Measurements from ENCODE around the gene HOXD11. TPM values are rescaled to one million over a fixed set of nuclear protein-coding genes. Genes with fewer than 3 reads are reported as not detected.

Gene HOXD11
- total RNA-seq, 1 donor from 2014 or later: not detected

DNA sequence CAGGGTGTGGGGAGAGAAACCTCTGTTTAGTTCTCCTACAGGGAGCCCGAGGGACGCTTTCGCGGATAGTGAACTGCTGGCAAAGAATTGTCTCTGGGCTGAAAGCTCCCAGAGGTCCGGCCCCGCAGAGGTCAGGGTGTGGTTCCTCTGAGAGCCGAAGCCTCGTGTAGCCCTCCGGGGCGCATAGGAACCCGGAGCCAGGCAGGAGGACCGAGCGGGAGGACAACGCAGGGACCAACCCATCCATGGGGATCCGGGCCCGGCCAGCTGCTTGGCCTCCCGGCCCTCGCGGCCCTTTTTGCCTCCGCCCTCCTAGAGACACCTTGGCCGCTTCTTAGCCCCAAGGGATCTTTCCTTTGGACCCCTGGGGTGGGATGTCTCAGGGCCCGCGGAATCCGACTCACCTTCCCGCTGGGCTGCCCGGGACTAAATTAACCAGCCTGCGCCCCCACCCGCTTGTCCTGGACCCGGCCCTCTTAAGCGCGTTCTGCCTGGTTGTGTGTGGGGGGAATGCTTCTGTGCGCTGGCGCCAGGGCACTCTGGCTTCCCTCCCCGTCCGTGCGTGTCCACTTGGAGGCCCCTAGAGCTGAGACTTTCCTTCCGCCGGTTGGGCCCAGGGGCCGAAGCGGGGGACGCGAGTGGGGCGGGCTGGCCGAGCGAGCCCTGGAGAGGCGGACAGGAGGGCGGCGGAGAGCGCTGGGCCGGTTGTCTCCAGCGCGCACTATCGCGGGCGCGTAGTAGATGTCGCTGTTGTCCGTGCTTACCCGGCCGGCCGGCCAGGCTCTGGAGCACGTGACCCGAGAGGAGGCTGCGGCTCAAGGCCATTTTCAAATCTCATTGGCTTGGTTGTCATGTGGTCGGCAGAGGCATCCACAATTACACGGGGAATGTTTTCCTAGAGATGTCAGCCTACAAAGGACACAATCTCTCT is 9.1 kb downstream of the HOXD11 start, which contains the start of gene HOXD10:
Gene HOXD10, plus strand, starts transcription at position 896 of the 931 bp plus-strand sequence. CDS start 56 bp downstream, outside the sequence.
- TF ChIP-seq, protein P1, sequence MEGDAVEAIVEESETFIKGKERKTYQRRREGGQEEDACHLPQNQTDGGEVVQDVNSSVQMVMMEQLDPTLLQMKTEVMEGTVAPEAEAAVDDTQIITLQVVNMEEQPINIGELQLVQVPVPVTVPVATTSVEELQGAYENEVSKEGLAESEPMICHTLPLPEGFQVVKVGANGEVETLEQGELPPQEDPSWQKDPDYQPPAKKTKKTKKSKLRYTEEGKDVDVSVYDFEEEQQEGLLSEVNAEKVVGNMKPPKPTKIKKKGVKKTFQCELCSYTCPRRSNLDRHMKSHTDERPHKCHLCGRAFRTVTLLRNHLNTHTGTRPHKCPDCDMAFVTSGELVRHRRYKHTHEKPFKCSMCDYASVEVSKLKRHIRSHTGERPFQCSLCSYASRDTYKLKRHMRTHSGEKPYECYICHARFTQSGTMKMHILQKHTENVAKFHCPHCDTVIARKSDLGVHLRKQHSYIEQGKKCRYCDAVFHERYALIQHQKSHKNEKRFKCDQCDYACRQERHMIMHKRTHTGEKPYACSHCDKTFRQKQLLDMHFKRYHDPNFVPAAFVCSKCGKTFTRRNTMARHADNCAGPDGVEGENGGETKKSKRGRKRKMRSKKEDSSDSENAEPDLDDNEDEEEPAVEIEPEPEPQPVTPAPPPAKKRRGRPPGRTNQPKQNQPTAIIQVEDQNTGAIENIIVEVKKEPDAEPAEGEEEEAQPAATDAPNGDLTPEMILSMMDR (conservative IDR thresholded peaks at IDR 0.05): peak; percentile 27
- peak within 1 kb of the TSS; percentile 39 for H3K4me3 Mint-ChIP-seq
- H3K27me3 Mint-ChIP-seq (ENCODE audit: low read depth): peaks cover 99% of the 10 kb centered on the region
- H3K9me3 Mint-ChIP-seq: peaks cover 7% of the 10 kb centered on the region
- no peak within 1 kb of the TSS for H3K27ac Mint-ChIP-seq (ENCODE audit: unreplicated experiment)
- H3K4me1 Mint-ChIP-seq: no peaks in the 10 kb centered on the region
- DNase-seq (ENCODE audit: low read depth, low spot score): no peak
- peaks cover 10% of the 10 kb centered on the region for H3K36me3 Mint-ChIP-seq (ENCODE audit: low read depth)

GRCh38 chr2:176117162-176117822 is 10.2 kb downstream of the HOXD11 start:
- Mint-ChIP-seq H3K27ac (ENCODE audit: unreplicated experiment) (no peak overlapping the region), H3K4me1 (no peaks in the 10 kb centered on the region), H3K4me3 (peak overlapping the region; percentile 39), H3K36me3 (ENCODE audit: low read depth) (peaks cover 7% of the 10 kb centered on the region), H3K9me3 (peaks cover 7% of the 10 kb centered on the region), H3K27me3 (ENCODE audit: low read depth) (peaks cover 98% of the 10 kb centered on the region)
- DNase-seq (ENCODE audit: low read depth, low spot score): no peak
- TF ChIP-seq, protein P1 (conservative IDR thresholded peaks at IDR 0.05): no peak

GRCh38 chr2:176117823-176118371 is 10.8 kb downstream of the HOXD11 start:
- peaks cover 7% of the 10 kb centered on the region for H3K9me3 Mint-ChIP-seq
- H3K4me3 Mint-ChIP-seq: peak overlapping the region; percentile 20
- DNase-seq (ENCODE audit: low read depth, low spot score): no peak
- H3K36me3 Mint-ChIP-seq (ENCODE audit: low read depth): peaks cover 7% of the 10 kb centered on the region
- H3K27me3 Mint-ChIP-seq (ENCODE audit: low read depth): peaks cover 97% of the 10 kb centered on the region
- TF ChIP-seq, protein P1 (conservative IDR thresholded peaks at IDR 0.05): no peak
- H3K27ac Mint-ChIP-seq (ENCODE audit: unreplicated experiment): no peak overlapping the region
- no peaks in the 10 kb centered on the region for H3K4me1 Mint-ChIP-seq

DNA sequence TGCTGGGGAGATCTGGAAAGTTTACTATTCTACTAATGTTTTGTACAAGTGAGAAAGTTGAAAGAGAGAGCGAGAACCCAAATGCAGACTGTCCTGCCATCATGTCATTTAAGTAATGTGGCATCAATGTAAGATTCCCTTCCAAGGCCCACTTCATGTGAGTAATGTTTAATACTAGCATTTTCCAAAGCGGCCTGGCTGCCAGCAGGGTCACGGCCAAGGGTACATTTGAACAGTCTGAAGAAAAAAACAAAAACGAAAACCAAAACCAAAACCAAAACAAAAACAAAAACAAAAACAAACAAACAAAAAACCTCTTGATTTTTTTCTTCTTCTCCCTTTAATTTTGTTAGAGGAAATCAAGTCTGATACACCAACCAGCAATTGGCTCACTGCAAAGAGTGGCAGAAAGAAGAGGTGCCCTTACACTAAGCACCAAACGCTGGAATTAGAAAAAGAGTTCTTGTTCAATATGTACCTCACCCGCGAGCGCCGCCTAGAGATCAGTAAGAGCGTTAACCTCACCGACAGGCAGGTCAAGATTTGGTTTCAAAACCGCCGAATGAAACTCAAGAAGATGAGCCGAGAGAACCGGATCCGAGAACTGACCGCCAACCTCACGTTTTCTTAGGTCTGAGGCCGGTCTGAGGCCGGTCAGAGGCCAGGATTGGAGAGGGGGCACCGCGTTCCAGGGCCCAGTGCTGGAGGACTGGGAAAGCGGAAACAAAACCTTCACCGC is 11.7 kb downstream of the HOXD11 start:
- H3K4me3 Mint-ChIP-seq: peak overlapping the region; percentile 20
- DNase-seq (ENCODE audit: low read depth, low spot score): no peak
- H3K27me3 Mint-ChIP-seq (ENCODE audit: low read depth): peaks cover 95% of the 10 kb centered on the region
- H3K9me3 Mint-ChIP-seq: peaks cover 7% of the 10 kb centered on the region
- H3K36me3 Mint-ChIP-seq (ENCODE audit: low read depth): peaks cover 7% of the 10 kb centered on the region
- TF ChIP-seq, protein P1 (conservative IDR thresholded peaks at IDR 0.05): peak; percentile 56
- H3K27ac Mint-ChIP-seq (ENCODE audit: unreplicated experiment): no peak overlapping the region
- no peaks in the 10 kb centered on the region for H3K4me1 Mint-ChIP-seq
